OCI-LY7 (cell line): ENCODE data around the gene RMND5A. TPM values are rescaled to one million over a fixed set of nuclear protein-coding genes. Genes with fewer than 3 reads are reported as not detected.

Source experiments
- total RNA-seq, 2 experiments: library from RNA; depleted of rRNA in 1 of 2; stranded (reverse); fragments of >200 nt in 1 of 2; shearing (Covaris generic) in 1 of 2; gene quantifications; 2 replicates each; pipeline ENCODE4 v1.2.3, GENCODE V29; 2014 to 2022

RMND5A gene
- total RNA-seq, 2 experiments from 2014 or later = 60.6 to 62.7 TPM

Other genes with a start within 250 kb of the RMND5A start
- gene CHMP3, start 156.8 kb upstream of the RMND5A start, total RNA-seq (2014; rRNA removed; shearing (Covaris generic)) = 8.5 and 12.8 TPM in 2 replicates
- gene CHMP3, start 156.8 kb upstream of the RMND5A start, total RNA-seq (2022) = 23.0 and 27.2 TPM in 2 replicates
- 11.8 and 12.9 TPM in 2 replicates for gene RNF103, start 96.4 kb upstream of the RMND5A start, total RNA-seq (2014; rRNA removed; shearing (Covaris generic))
- 17.2 and 18.4 TPM in 2 replicates for gene RNF103, start 96.4 kb upstream of the RMND5A start, total RNA-seq (2022)
- not detected in 2 replicates for gene CD8A, start 70.6 kb downstream of the RMND5A start, total RNA-seq (2014; rRNA removed; shearing (Covaris generic))
- gene CD8A, start 70.6 kb downstream of the RMND5A start, total RNA-seq (2022) = not detected in 2 replicates
- gene CD8B, start 141.6 kb downstream of the RMND5A start, total RNA-seq (2014; rRNA removed; shearing (Covaris generic)) = not detected in 2 replicates
- gene CD8B, start 141.6 kb downstream of the RMND5A start, total RNA-seq (2022) = not detected in 2 replicates
- 0.13 and 0.49 TPM in 2 replicates for gene RGPD1, start 221.8 kb downstream of the RMND5A start, total RNA-seq (2014; rRNA removed; shearing (Covaris generic))
- 0.67 and 0.70 TPM in 2 replicates for gene RGPD1, start 221.8 kb downstream of the RMND5A start, total RNA-seq (2022)